Globus pallidus (tissue), 1 donor: ENCODE measurements around the gene PLXNA3.

Experiments used
- DNase-seq: peaks from one replicate; pipeline ENCODE4 v3.0.0-alpha.2; 2015; ENCODE audit warnings: low spot score

PLXNA3 gene

GRCh38 chrX:154458116-154458953 lies at the start of gene PLXNA3:
PLXNA3 (plus strand) TSS chrX:154458281; CDS start chrX:154460184, 1,903 bp downstream.
- DNase-seq, result peak; percentile 37

GRCh38 chrX:154408659-154409221 lies 49.3 kb upstream of the PLXNA3 start:
- DNase-seq, result no peak

GRCh38 chrX:154409222-154409871 lies 48.7 kb upstream of the PLXNA3 start, which contains the start of gene DNASE1L1:
DNASE1L1 (minus strand) TSS chrX:154409254; CDS start chrX:154405568, 3,686 bp downstream.
- no peak for DNase-seq

GRCh38 chrX:154411981-154412340 lies 46.1 kb upstream of the PLXNA3 start:
- DNase-seq, result no peak

- DNase-seq, result no peak
Measured at GRCh38 chrX:154412468-154412867, 45.6 kb upstream of the PLXNA3 start.

GRCh38 chrX:154413142-154413541 lies 44.9 kb upstream of the PLXNA3 start:
- no peak for DNase-seq

GRCh38 chrX:154417157-154417556 lies 40.9 kb upstream of the PLXNA3 start:
- DNase-seq, result no peak

GRCh38 chrX:154419189-154419588 lies 38.9 kb upstream of the PLXNA3 start:
- DNase-seq, result no peak

- DNase-seq, result no peak
Measured at GRCh38 chrX:154419688-154420401, 38.2 kb upstream of the PLXNA3 start.

GRCh38 chrX:154420402-154420756 lies 37.7 kb upstream of the PLXNA3 start:
- DNase-seq, result no peak

- no peak for DNase-seq
Measured at GRCh38 chrX:154426916-154427770, 30.9 kb upstream of the PLXNA3 start.

- DNase-seq, result peak; percentile 89
Measured at GRCh38 chrX:154428176-154429171, 29.6 kb upstream of the PLXNA3 start, which contains the start of gene ATP6AP1. ATP6AP1 (plus strand) TSS chrX:154428677; CDS start chrX:154428693, 16 bp downstream.

- no peak for DNase-seq
Measured at GRCh38 chrX:154429711-154430110, 28.4 kb upstream of the PLXNA3 start.

- DNase-seq, result no peak
Measured at GRCh38 chrX:154430479-154430878, 27.6 kb upstream of the PLXNA3 start.

- no peak for DNase-seq
Measured at GRCh38 chrX:154430916-154431315, 27.2 kb upstream of the PLXNA3 start.

- DNase-seq, result no peak
Measured at GRCh38 chrX:154431341-154431740, 26.7 kb upstream of the PLXNA3 start.

GRCh38 chrX:154432210-154432609 lies 25.9 kb upstream of the PLXNA3 start:
- no peak for DNase-seq

GRCh38 chrX:154433605-154434004 lies 24.5 kb upstream of the PLXNA3 start:
- DNase-seq, result no peak

- no peak for DNase-seq
Measured at GRCh38 chrX:154434394-154435168, 23.5 kb upstream of the PLXNA3 start.
